IMR-90 (cell line): Measurements from ENCODE around the gene FNBP1. TPM values are rescaled to one million over a fixed set of nuclear protein-coding genes. Genes with fewer than 3 reads are reported as not detected.

Source experiments
- ATAC-seq: fragments of 200-7000 bp; cut with Tn5 transposase; 2 replicates; pipeline ENCODE4 v1.9.1; 2020; ENCODE audit warnings: low read depth, mild to moderate bottlenecking, moderate library complexity
- BruUV-seq: library from RNA; stranded (reverse); fragments of 400-500 nt; replicated peaks from 2 replicates; lab custom pipeline; 2021; lab: Mats Ljungman, UMichigan
- CTCF ChIA-PET: fragments of 300-600 bp; formaldehyde crosslinking; extraction: SDS; loops from one replicate; lab custom pipeline; 2021; ENCODE audit warnings: antibody characterized with exemption; lab: Yijun Ruan, JAX
- POLR2A ChIA-PET: fragments of 300-600 bp; sonication (Branson Sonifier 250); formaldehyde crosslinking; loops from one replicate; lab custom pipeline; 2022; ENCODE audit warnings: antibody characterized with exemption; ENCODE audit not compliant: unreplicated experiment; lab: Charles Lee
- DNase-seq: peaks from one replicate; pipeline ENCODE4 v3.0.0; 2013
- H2AFZ ChIP-seq: replicated peaks from 2 replicates; pipeline ENCODE3; 2013; ENCODE audit warnings: low read length, mild to moderate bottlenecking; ENCODE audit not compliant: poor library complexity
- H2AK5ac ChIP-seq: 2 replicates; pipeline ENCODE4 v1.6.1; 2013; ENCODE audit warnings: low read depth, low read length, inconsistent platforms
- H2AK9ac ChIP-seq: replicated peaks from 2 replicates; pipeline ENCODE3; 2013; ENCODE audit warnings: mild to moderate bottlenecking, low read depth, low read length, moderate library complexity; ENCODE audit not compliant: poor library complexity
- H2BK120ac ChIP-seq: 2 replicates; pipeline ENCODE4 v1.6.1; 2013; ENCODE audit warnings: low read depth, low read length, inconsistent platforms
- H2BK15ac ChIP-seq: 3 replicates; pipeline ENCODE4 v1.6.1; 2013; ENCODE audit warnings: low read depth, low read length, inconsistent platforms
- H2BK20ac ChIP-seq: 2 replicates; pipeline ENCODE4 v1.6.1; 2013; ENCODE audit warnings: low read depth, mild to moderate bottlenecking, inconsistent platforms, low read length, moderate library complexity
- H2BK5ac ChIP-seq: 2 replicates; pipeline ENCODE4 v1.6.1; 2013; ENCODE audit warnings: mild to moderate bottlenecking, low read depth, low read length, inconsistent platforms; ENCODE audit not compliant: poor library complexity, severe bottlenecking
- H3K14ac ChIP-seq: replicated peaks from 2 replicates; pipeline ENCODE4 v1.6.1; 2013; ENCODE audit warnings: low read depth, low read length, inconsistent platforms
- H3K18ac ChIP-seq: 2 replicates; pipeline ENCODE4 v1.6.1; 2013; ENCODE audit warnings: low read depth, low read length, control low read depth
- H3K23ac ChIP-seq: 2 replicates; pipeline ENCODE4 v1.6.1; 2013; ENCODE audit warnings: low read depth, low read length, inconsistent platforms
- H3K27ac ChIP-seq: 2 replicates; pipeline ENCODE4 v1.5.1; 2013; ENCODE audit warnings: mild to moderate bottlenecking, control low read depth, low read length; ENCODE audit not compliant: insufficient read depth
- H3K27me3 ChIP-seq: 2 replicates; pipeline ENCODE4 v1.6.1; 2013; ENCODE audit warnings: low read length; ENCODE audit not compliant: control insufficient read depth, insufficient read depth
- H3K36me3 ChIP-seq: 2 replicates; pipeline ENCODE4 v1.6.1; 2013; ENCODE audit warnings: low read length, mixed read lengths; ENCODE audit not compliant: control insufficient read depth, insufficient read depth
- H3K4ac ChIP-seq: 2 replicates; pipeline ENCODE4 v1.6.1; 2013; ENCODE audit warnings: low read depth, low read length, inconsistent platforms
- H3K4me1 ChIP-seq: 2 replicates; pipeline ENCODE4 v1.6.1; 2013; ENCODE audit warnings: low read length, mixed read lengths; ENCODE audit not compliant: control insufficient read depth, insufficient read depth
- H3K4me2 ChIP-seq: 2 replicates; pipeline ENCODE4 v1.6.1; 2013; ENCODE audit warnings: low read depth, mild to moderate bottlenecking, control low read depth, low read length, moderate library complexity
- H3K4me3 ChIP-seq: 2 replicates; pipeline ENCODE4 v1.5.1; 2013; ENCODE audit warnings: low read depth, mild to moderate bottlenecking, control low read depth, low read length, moderate library complexity; ENCODE audit not compliant: insufficient read depth
- H3K56ac ChIP-seq: 2 replicates; pipeline ENCODE4 v1.6.1; 2013; ENCODE audit warnings: low read length, inconsistent platforms; ENCODE audit not compliant: insufficient read depth; ENCODE audit errors: extremely low read depth
- H3K79me1 ChIP-seq, 2 experiments: 2 replicates each; pipeline ENCODE4 v1.6.1; 2013; ENCODE audit warnings: low read length in 2 of 2, inconsistent platforms in 1 of 2, low read depth in 1 of 2
- H3K9ac ChIP-seq: 2 replicates; pipeline ENCODE4 v1.6.1; 2013; ENCODE audit warnings: low read depth, low read length, control low read depth
- H3K9me1 ChIP-seq: 2 replicates; pipeline ENCODE4 v1.6.1; 2013; ENCODE audit warnings: low read length, inconsistent platforms; ENCODE audit not compliant: insufficient read depth
- H3K9me3 ChIP-seq: 2 replicates; pipeline ENCODE4 v1.6.1; 2013; ENCODE audit warnings: low read length; ENCODE audit not compliant: control insufficient read depth, insufficient read depth
- H4K20me1 ChIP-seq: 2 replicates; pipeline ENCODE4 v1.6.1; 2013; ENCODE audit warnings: low read length, inconsistent platforms; ENCODE audit not compliant: insufficient read depth
- H4K5ac ChIP-seq: 2 replicates; pipeline ENCODE4 v1.6.1; 2013; ENCODE audit warnings: mild to moderate bottlenecking, low read depth, low read length, control low read depth
- H4K8ac ChIP-seq, 2 experiments: 2 replicates each; pipeline ENCODE4 v1.6.1; 2013; ENCODE audit warnings: low read depth in 2 of 2, low read length in 2 of 2, control low read depth in 1 of 2, inconsistent platforms in 1 of 2
- H4K91ac ChIP-seq: 2 replicates; pipeline ENCODE4 v1.6.1; 2013; ENCODE audit warnings: low read depth, low read length, inconsistent platforms; ENCODE audit not compliant: insufficient read depth
- BHLHE40 ChIP-seq: fragments of 150-350 bp; IDR thresholded peaks from 2 replicates; pipeline ENCODE4 v1.6.1; 2016; ENCODE audit warnings: mild to moderate bottlenecking, low read depth, low read length
- CEBPB ChIP-seq: IDR thresholded peaks from 2 replicates; pipeline ENCODE4 v1.6.1; 2012; ENCODE audit warnings: low read depth, low read length, improper control_type of control experiment
- CHD1 ChIP-seq: IDR thresholded peaks from 2 replicates; pipeline ENCODE4 v1.6.1; 2012; ENCODE audit warnings: low read depth, low read length, improper control_type of control experiment
- FOS ChIP-seq: fragments of 150-350 bp; IDR thresholded peaks from 2 replicates; pipeline ENCODE4 v1.6.1; 2016; ENCODE audit warnings: low read depth, low read length
- MAFK ChIP-seq: IDR thresholded peaks from 2 replicates; pipeline ENCODE4 v1.6.1; 2012; ENCODE audit warnings: low read depth, low read length, improper control_type of control experiment
- MAZ ChIP-seq: IDR thresholded peaks from 2 replicates; pipeline ENCODE4 v1.6.1; 2012; ENCODE audit warnings: low read depth, mild to moderate bottlenecking, low read length, improper control_type of control experiment, moderate library complexity, borderline replicate concordance
- MXI1 ChIP-seq: IDR thresholded peaks from 2 replicates; pipeline ENCODE4 v1.6.1; 2012; ENCODE audit warnings: low read depth, mild to moderate bottlenecking, low read length, moderate library complexity, borderline replicate concordance
- NFE2L2 ChIP-seq: fragments of 150-350 bp; IDR thresholded peaks from 2 replicates; pipeline ENCODE4 v1.6.1; 2016; ENCODE audit warnings: low read depth, mild to moderate bottlenecking, low read length
- POLR2A ChIP-seq: IDR thresholded peaks from 2 replicates; pipeline ENCODE4 v1.6.1; 2012; ENCODE audit warnings: mild to moderate bottlenecking, low read depth, low read length
- RAD21 ChIP-seq: IDR thresholded peaks from 2 replicates; pipeline ENCODE4 v1.6.1; 2012; ENCODE audit warnings: low read length, improper control_type of control experiment
- RCOR1 ChIP-seq: IDR thresholded peaks from 2 replicates; pipeline ENCODE4 v1.6.1; 2012; ENCODE audit warnings: mild to moderate bottlenecking, low read length, improper control_type of control experiment; ENCODE audit not compliant: insufficient replicate concordance
- RFX5 ChIP-seq: IDR thresholded peaks from 2 replicates; pipeline ENCODE4 v1.8.0; 2012; ENCODE audit warnings: low read depth, mild to moderate bottlenecking, low read length, moderate library complexity
- SMC3 ChIP-seq: fragments of 150-350 bp; IDR thresholded peaks from 2 replicates; pipeline ENCODE4 v1.6.1; 2016; ENCODE audit warnings: low read depth, mild to moderate bottlenecking, antibody characterized with exemption, low read length, moderate library complexity
- WGBS, 2 experiments: methylation state at CpG; one replicate each; pipeline versions ENCODE4 v1.1.5 to v1.1.7; 2013; ENCODE audit warnings: missing lambda C conversion rate in 2 of 2; ENCODE audit not compliant: insufficient read length in 1 of 2; ENCODE audit errors: extremely low coverage in 2 of 2; 5-methylcytosine and 5-hydroxymethylcytosine counted together
- dilution Hi-C: fragments of 300-500 bp; cut with HindIII; formaldehyde crosslinking; loops from one replicate; pipeline ENCODE4 v1.14.3; 2018; ENCODE audit warnings: low sequenced_read_pairs; ENCODE audit not compliant: unreplicated experiment
- in situ Hi-C: fragments of 300-500 bp; cut with MboI; formaldehyde crosslinking; loops from 3 replicates; pipeline ENCODE4 v1.14.3; 2019; ENCODE audit warnings: low sequenced_read_pairs, inconsistent platforms, mixed read lengths
- intact Hi-C: fragments of 100-400 bp; cut with micrococcal nuclease; formaldehyde crosslinking; loops from 2 replicates; pipeline ENCODE4 v1.10.0; 2022
- polyA plus RNA-seq, 3 experiments: library from polyadenylated mRNA; depleted of rRNA; stranded (reverse); fragments of >200 nt; gene quantifications; 2 replicates each; pipeline ENCODE4 v1.2.3, GENCODE V29; 2012; ENCODE audit warnings: low replicate concordance in 1 of 3
- total RNA-seq: library from RNA; depleted of rRNA; stranded (reverse); fragments of >200 nt; gene quantifications from 2 replicates; pipeline ENCODE4 v1.2.3, GENCODE V29; 2012
- TF ChIP-seq, protein P1 (sequence below): conservative IDR thresholded peaks from 2 replicates; pipeline ENCODE4 v1.5.1; 2012; ENCODE audit warnings: mild to moderate bottlenecking, low read depth, low read length, improper control_type of control experiment
- TF ChIP-seq, protein P2 (sequence below): fragments of 150-350 bp; IDR thresholded peaks from 2 replicates; pipeline ENCODE4 v1.6.1; 2017; ENCODE audit warnings: mild to moderate bottlenecking, antibody characterized with exemption, low read length, low read depth
- TF ChIP-seq, protein P3 (sequence below): fragments of 150-350 bp; IDR thresholded peaks from 2 replicates; pipeline ENCODE4 v1.6.1; 2016; ENCODE audit warnings: low read depth, mild to moderate bottlenecking, low read length, moderate library complexity, borderline replicate concordance

Gene FNBP1
- total and polyA plus RNA-seq, 2 of the 4 experiments (the other 2 are of a cell fraction): 10.3 to 15.4 TPM

DNA sequence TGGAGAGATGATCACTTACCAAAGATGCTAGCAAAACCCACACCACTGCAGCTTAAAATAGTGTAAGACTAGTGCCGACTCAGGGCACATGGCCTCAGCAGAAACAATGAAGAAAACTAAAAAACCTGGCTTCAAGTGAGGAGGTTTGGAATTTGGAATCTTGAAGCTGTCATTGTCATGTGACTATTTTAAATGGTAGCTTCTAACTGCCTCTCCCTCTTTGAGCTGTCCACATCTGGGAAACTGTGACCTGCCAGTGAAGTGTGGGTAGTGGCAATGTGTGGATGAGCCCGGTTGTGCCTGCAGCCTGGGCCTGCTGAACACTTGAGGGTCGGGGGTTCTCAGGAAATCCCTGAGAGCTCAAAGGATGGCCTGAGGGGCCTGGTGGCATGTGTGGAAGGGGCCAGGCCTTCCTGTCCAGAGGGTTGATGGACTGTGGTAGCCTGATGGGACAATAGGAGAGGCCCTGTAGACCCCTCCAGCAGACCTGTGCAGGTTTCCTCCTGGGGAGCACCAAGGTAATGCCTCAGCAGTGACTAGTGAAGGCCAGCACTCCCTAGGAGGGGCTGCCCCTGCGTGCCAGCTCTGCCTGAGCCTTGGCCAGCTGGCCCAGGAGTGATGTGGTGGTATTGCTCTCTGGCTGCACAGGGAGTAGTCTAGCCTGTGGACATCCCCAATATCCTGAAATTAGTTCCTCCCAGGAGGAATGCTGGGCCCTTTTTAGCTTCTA lies 194.1 kb downstream of the FNBP1 start:
- Histone ChIP-seq H3K79me1 (0 out of 4 replicates have a peak, but pooled peaks cover 0 to 3% of the 10 kb centered on the region in 2 experiments), H3K36me3 (peaks cover 22% of the 10 kb centered on the region), H2BK15ac (no peak overlapping the region), H2BK120ac (no peak overlapping the region), H4K91ac (no peak overlapping the region), H3K18ac (no peak overlapping the region), H3K56ac (no peak overlapping the region), H3K23ac (no peak overlapping the region), H2AK5ac (no peak overlapping the region), H3K27me3 (no peaks in the 10 kb centered on the region), H3K4ac (no peak overlapping the region), H3K14ac (no peak overlapping the region), H2AK9ac (no peak overlapping the region), H2BK5ac (no peak overlapping the region), H3K4me3 (no peak overlapping the region), H3K9ac (no peak overlapping the region), H2BK20ac (no peak overlapping the region), H2AFZ (no peak overlapping the region), H4K5ac (no peak overlapping the region), H4K8ac (no peak overlapping the region), H3K4me1 (no peaks in the 10 kb centered on the region), H4K20me1 (peaks cover 4% of the 10 kb centered on the region; the same call in 1 of the 2 replicates), H3K9me3 (no peaks in the 10 kb centered on the region), H3K9me1 (peaks cover 3% of the 10 kb centered on the region; the same call in 1 of the 2 replicates), H3K27ac (no peak overlapping the region), H3K4me2 (no peak overlapping the region)
- in situ Hi-C loops: no loop called here
- dilution Hi-C loops: no loop called here
- no peak for TF ChIP-seq RAD21
- no peak for TF ChIP-seq MAFK
- no peak for TF ChIP-seq SMC3
- no peak for TF ChIP-seq BHLHE40
- no peak for TF ChIP-seq RFX5
- TF ChIP-seq CHD1: no peak
- TF ChIP-seq CEBPB: no peak
- TF ChIP-seq, protein P1, sequence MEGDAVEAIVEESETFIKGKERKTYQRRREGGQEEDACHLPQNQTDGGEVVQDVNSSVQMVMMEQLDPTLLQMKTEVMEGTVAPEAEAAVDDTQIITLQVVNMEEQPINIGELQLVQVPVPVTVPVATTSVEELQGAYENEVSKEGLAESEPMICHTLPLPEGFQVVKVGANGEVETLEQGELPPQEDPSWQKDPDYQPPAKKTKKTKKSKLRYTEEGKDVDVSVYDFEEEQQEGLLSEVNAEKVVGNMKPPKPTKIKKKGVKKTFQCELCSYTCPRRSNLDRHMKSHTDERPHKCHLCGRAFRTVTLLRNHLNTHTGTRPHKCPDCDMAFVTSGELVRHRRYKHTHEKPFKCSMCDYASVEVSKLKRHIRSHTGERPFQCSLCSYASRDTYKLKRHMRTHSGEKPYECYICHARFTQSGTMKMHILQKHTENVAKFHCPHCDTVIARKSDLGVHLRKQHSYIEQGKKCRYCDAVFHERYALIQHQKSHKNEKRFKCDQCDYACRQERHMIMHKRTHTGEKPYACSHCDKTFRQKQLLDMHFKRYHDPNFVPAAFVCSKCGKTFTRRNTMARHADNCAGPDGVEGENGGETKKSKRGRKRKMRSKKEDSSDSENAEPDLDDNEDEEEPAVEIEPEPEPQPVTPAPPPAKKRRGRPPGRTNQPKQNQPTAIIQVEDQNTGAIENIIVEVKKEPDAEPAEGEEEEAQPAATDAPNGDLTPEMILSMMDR: no peak
- TF ChIP-seq, protein P2, sequence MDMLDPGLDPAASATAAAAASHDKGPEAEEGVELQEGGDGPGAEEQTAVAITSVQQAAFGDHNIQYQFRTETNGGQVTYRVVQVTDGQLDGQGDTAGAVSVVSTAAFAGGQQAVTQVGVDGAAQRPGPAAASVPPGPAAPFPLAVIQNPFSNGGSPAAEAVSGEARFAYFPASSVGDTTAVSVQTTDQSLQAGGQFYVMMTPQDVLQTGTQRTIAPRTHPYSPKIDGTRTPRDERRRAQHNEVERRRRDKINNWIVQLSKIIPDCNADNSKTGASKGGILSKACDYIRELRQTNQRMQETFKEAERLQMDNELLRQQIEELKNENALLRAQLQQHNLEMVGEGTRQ: no peak
- no peak for TF ChIP-seq POLR2A
- TF ChIP-seq NFE2L2: no peak
- no peak for TF ChIP-seq RCOR1
- TF ChIP-seq MXI1: no peak
- no peak for TF ChIP-seq FOS
- TF ChIP-seq, protein P3, sequence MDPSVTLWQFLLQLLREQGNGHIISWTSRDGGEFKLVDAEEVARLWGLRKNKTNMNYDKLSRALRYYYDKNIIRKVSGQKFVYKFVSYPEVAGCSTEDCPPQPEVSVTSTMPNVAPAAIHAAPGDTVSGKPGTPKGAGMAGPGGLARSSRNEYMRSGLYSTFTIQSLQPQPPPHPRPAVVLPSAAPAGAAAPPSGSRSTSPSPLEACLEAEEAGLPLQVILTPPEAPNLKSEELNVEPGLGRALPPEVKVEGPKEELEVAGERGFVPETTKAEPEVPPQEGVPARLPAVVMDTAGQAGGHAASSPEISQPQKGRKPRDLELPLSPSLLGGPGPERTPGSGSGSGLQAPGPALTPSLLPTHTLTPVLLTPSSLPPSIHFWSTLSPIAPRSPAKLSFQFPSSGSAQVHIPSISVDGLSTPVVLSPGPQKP: no peak
- TF ChIP-seq MAZ: no peak
- intact Hi-C loops: no loop called here
- no TSS peak for BruUV-seq
- no CpG with 5 or more reads among the region's 4 CpGs for WGBS, 2 experiments
- no peak for ATAC-seq
- no peak for DNase-seq
- POLR2A ChIA-PET: no interaction called here
- CTCF ChIA-PET: no interaction called here
